ENCODE measurements around the gene SLC39A5.

DNA sequence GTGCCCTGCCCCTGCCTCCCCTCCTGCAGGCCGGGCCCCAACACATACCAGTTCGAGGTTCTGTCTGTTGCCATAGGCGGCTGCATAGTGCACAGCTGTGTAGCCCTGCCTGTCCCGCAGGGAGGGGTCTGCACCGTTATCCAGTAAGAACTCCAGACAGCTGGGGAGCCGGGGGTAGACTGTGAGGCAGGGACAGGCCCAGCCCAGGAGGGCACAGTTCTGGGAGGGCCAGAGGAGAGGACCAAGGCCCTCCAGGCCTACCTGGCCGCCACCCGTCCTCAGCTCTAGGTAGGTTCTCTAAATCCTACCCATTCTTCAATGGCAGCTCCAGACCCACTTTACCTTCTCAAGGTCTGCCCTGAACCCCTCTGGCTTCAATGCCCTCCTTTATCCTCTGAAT lies 18.9 kb downstream of the SLC39A5 start:
- TF ChIP-seq, protein P1, sequence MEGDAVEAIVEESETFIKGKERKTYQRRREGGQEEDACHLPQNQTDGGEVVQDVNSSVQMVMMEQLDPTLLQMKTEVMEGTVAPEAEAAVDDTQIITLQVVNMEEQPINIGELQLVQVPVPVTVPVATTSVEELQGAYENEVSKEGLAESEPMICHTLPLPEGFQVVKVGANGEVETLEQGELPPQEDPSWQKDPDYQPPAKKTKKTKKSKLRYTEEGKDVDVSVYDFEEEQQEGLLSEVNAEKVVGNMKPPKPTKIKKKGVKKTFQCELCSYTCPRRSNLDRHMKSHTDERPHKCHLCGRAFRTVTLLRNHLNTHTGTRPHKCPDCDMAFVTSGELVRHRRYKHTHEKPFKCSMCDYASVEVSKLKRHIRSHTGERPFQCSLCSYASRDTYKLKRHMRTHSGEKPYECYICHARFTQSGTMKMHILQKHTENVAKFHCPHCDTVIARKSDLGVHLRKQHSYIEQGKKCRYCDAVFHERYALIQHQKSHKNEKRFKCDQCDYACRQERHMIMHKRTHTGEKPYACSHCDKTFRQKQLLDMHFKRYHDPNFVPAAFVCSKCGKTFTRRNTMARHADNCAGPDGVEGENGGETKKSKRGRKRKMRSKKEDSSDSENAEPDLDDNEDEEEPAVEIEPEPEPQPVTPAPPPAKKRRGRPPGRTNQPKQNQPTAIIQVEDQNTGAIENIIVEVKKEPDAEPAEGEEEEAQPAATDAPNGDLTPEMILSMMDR (IDR thresholded peaks at IDR 0.05): no peak
- TF ChIP-seq POLR2AphosphoS5 (IDR thresholded peaks at IDR 0.05): no peak
